Vagina (tissue), 2 donors: Measurements from ENCODE around the gene CHI3L1.

ENCODE experiments used
- CTCF ChIP-seq, 3 experiments: fragments of 450-650 bp in 2 of 3; fragments of 200-600 bp in 1 of 3; sonication (generic) in 1 of 3; IDR thresholded peaks; one replicate each; pipeline ENCODE4 v1.5.1; 2017 to 2019; ENCODE audit warnings: antibody characterized with exemption in 3 of 3, mild to moderate bottlenecking in 2 of 3, moderate library complexity in 2 of 3
- POLR2A ChIP-seq, 2 donors: fragments of 450-650 bp; IDR thresholded peaks; one replicate each; pipeline ENCODE4 v1.6.1; 2017; ENCODE audit warnings: antibody characterized with exemption in 2 of 2, mild to moderate bottlenecking in 2 of 2, moderate library complexity in 2 of 2
- POLR2AphosphoS5 ChIP-seq, 2 donors: sonication (generic); formaldehyde crosslinking; IDR thresholded peaks; one replicate each; pipeline ENCODE4 v1.9.0; 2017; ENCODE audit warnings: antibody characterized with exemption in 2 of 2, mild to moderate bottlenecking in 2 of 2, low read depth in 1 of 2; ENCODE audit not compliant: insufficient read depth in 1 of 2

GRCh38 chr1:203186446-203187303 lies at the start of gene CHI3L1:
- no peak for TF ChIP-seq CTCF (IDR thresholded peaks at IDR 0.05)
- TF ChIP-seq POLR2A (IDR thresholded peaks at IDR 0.05), result no peak
- peak in 1 of 2 donors; percentile 34 for TF ChIP-seq POLR2AphosphoS5 (IDR thresholded peaks at IDR 0.05; ENCODE audit: insufficient read depth in 1 of 2, low read depth in 1 of 2)
